Measurements from ENCODE around the gene ICA1L.
"Not testable (repeated sequence)": the region's sequence is repeated elsewhere in the genome, so short reads cannot be mapped to it uniquely, and the experiment has no call there.

Gene ICA1L

GRCh38 chr2:202815548-202816360 is 55.8 kb downstream of the ICA1L start:
- Histone ChIP-seq H3K4me1 (ENCODE audit: control insufficient read depth, insufficient read depth, low read length) (no peaks in the 10 kb centered on the region), H3K36me3 (ENCODE audit: control insufficient read depth, insufficient read depth, low read length) (no peaks in the 10 kb centered on the region), H3K27me3 (ENCODE audit: control insufficient read depth, insufficient read depth, low read length) (no peaks in the 10 kb centered on the region), H3K9ac (ENCODE audit: low read length) (no peak overlapping the region), H3K27ac (ENCODE audit: low read depth, low read length) (no peak overlapping the region), H3K4me3 (ENCODE audit: low read depth, low read length) (no peak overlapping the region), H3K9me3 (ENCODE audit: control insufficient read depth, insufficient read depth, low read depth, low read length) (peaks cover 17% of the 10 kb centered on the region)

- Histone ChIP-seq H3K4me3 (ENCODE audit: low read depth, low read length) (no peak overlapping the region), H3K27ac (ENCODE audit: low read depth, low read length) (no peak overlapping the region), H3K27me3 (ENCODE audit: control insufficient read depth, insufficient read depth, low read length) (no peaks in the 10 kb centered on the region), H3K9ac (ENCODE audit: low read length) (no peak overlapping the region), H3K9me3 (ENCODE audit: control insufficient read depth, insufficient read depth, low read depth, low read length) (peaks cover 22% of the 10 kb centered on the region), H3K4me1 (ENCODE audit: control insufficient read depth, insufficient read depth, low read length) (no peaks in the 10 kb centered on the region), H3K36me3 (ENCODE audit: control insufficient read depth, insufficient read depth, low read length) (no peaks in the 10 kb centered on the region)
Observed at GRCh38 chr2:202814226-202814625, 57.3 kb downstream of the ICA1L start.

DNA sequence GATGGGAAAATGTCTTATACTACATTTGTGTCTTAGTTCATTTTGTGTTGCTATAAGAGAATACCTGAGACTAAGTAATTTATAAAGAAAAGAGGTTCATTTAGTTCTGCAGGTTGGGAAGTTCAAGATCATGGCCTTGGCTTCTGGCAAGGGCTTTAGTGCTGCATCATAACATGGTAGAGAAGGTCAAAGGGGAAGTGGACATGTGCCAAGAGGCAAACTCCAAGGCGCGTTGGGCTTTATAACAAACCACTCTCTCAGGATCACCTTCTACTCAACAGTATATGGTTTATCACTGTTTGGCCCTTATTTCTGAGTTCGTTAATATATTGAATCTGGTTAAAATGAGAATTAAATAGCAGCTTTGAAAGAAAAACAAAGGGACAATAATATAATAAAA is 58.2 kb downstream of the ICA1L start:
- no peak overlapping the region for H3K4me3 ChIP-seq (ENCODE audit: low read depth, low read length)
- H3K9me3 ChIP-seq (ENCODE audit: control insufficient read depth, insufficient read depth, low read depth, low read length), result peaks cover 22% of the 10 kb centered on the region
- no peaks in the 10 kb centered on the region; the same call in 1 of the 2 replicates for H3K36me3 ChIP-seq (ENCODE audit: control insufficient read depth, insufficient read depth, low read length)
- no peaks in the 10 kb centered on the region for H3K4me1 ChIP-seq (ENCODE audit: control insufficient read depth, insufficient read depth, low read length)
- no peaks in the 10 kb centered on the region for H3K27me3 ChIP-seq (ENCODE audit: control insufficient read depth, insufficient read depth, low read length)
- H3K27ac ChIP-seq (ENCODE audit: low read depth, low read length), result no peak overlapping the region
- no peak overlapping the region for H3K9ac ChIP-seq (ENCODE audit: low read length)

GRCh38 chr2:202808754-202809153 is 62.8 kb downstream of the ICA1L start:
- H3K4me1 ChIP-seq (ENCODE audit: control insufficient read depth, insufficient read depth, low read length), result peaks cover 6% of the 10 kb centered on the region
- H3K27me3 ChIP-seq (ENCODE audit: control insufficient read depth, insufficient read depth, low read length), result no peaks in the 10 kb centered on the region
- no peaks in the 10 kb centered on the region; the same call in 1 of the 2 replicates for H3K36me3 ChIP-seq (ENCODE audit: control insufficient read depth, insufficient read depth, low read length)
- no peak overlapping the region for H3K9ac ChIP-seq (ENCODE audit: low read length)
- no peak overlapping the region for H3K4me3 ChIP-seq (ENCODE audit: low read depth, low read length)
- peaks cover 16% of the 10 kb centered on the region for H3K9me3 ChIP-seq (ENCODE audit: control insufficient read depth, insufficient read depth, low read depth, low read length)
- H3K27ac ChIP-seq (ENCODE audit: low read depth, low read length), result no peak overlapping the region

DNA sequence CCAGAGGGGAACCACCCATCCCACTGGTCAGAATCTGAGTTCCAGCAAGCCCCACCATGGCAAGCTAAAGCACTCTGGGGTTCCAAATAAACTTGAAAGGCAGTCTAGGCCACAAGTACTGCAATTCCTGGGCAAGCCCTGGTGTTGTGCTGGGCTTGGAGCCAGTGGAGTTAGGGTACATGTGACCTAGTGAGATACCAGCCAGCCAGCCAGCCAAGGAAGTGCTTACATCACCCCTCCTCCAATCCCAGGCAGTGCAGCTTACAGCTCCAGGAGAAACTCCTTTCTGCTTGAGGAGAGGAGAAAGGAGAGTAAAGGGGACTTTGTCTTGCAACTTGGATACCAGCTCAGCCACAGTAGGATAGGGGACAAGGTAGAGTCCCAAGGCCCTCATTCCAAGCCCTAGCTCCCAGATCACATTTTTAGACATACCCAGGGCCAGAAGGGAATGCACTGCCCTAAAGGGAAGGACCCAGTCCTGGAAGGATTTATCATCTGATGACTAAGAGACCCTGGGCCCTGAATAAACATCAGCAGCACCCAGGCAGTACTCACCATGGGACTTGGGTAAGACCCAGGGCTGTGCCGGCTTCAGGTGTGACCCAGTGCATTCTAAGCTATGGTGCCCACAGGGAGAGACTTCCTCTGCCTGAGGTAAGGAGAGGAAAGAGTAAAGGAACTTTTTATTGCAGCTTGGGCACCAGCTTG is 64.0 kb downstream of the ICA1L start:
- not testable (repeated sequence) for H3K27me3 ChIP-seq (ENCODE audit: control insufficient read depth, insufficient read depth, low read length); H3K4me3 ChIP-seq (ENCODE audit: low read depth, low read length); H3K27ac ChIP-seq (ENCODE audit: low read depth, low read length); H3K4me1 ChIP-seq (ENCODE audit: control insufficient read depth, insufficient read depth, low read length); H3K36me3 ChIP-seq (ENCODE audit: control insufficient read depth, insufficient read depth, low read length); H3K9ac ChIP-seq (ENCODE audit: low read length)
- peaks cover 11% of the 10 kb centered on the region for H3K9me3 ChIP-seq (ENCODE audit: control insufficient read depth, insufficient read depth, low read depth, low read length)

GRCh38 chr2:202805911-202806310 is 65.7 kb downstream of the ICA1L start:
- not testable (repeated sequence) for H3K36me3 ChIP-seq (ENCODE audit: control insufficient read depth, insufficient read depth, low read length); H3K9me3 ChIP-seq (ENCODE audit: control insufficient read depth, insufficient read depth, low read depth, low read length); H3K9ac ChIP-seq (ENCODE audit: low read length); H3K27ac ChIP-seq (ENCODE audit: low read depth, low read length); H3K4me3 ChIP-seq (ENCODE audit: low read depth, low read length); H3K4me1 ChIP-seq (ENCODE audit: control insufficient read depth, insufficient read depth, low read length); H3K27me3 ChIP-seq (ENCODE audit: control insufficient read depth, insufficient read depth, low read length)

- H3K27ac ChIP-seq (ENCODE audit: low read depth, low read length), result no peak overlapping the region
- no peaks in the 10 kb centered on the region for H3K27me3 ChIP-seq (ENCODE audit: control insufficient read depth, insufficient read depth, low read length)
- H3K9ac ChIP-seq (ENCODE audit: low read length), result no peak overlapping the region
- no peaks in the 10 kb centered on the region for H3K36me3 ChIP-seq (ENCODE audit: control insufficient read depth, insufficient read depth, low read length)
- 0 out of 2 replicates have a peak, but pooled peaks cover 4% of the 10 kb centered on the region for H3K9me3 ChIP-seq (ENCODE audit: control insufficient read depth, insufficient read depth, low read depth, low read length)
- H3K4me1 ChIP-seq (ENCODE audit: control insufficient read depth, insufficient read depth, low read length), result peaks cover 2% of the 10 kb centered on the region; the same call in 1 of the 2 replicates
- H3K4me3 ChIP-seq (ENCODE audit: low read depth, low read length), result no peak overlapping the region
Observed at GRCh38 chr2:202797944-202798343, 73.6 kb downstream of the ICA1L start.

- Histone ChIP-seq H3K4me1 (ENCODE audit: control insufficient read depth, insufficient read depth, low read length) (no peaks in the 10 kb centered on the region), H3K4me3 (ENCODE audit: low read depth, low read length) (no peak overlapping the region), H3K27ac (ENCODE audit: low read depth, low read length) (no peak overlapping the region), H3K27me3 (ENCODE audit: control insufficient read depth, insufficient read depth, low read length) (no peaks in the 10 kb centered on the region), H3K9ac (ENCODE audit: low read length) (no peak overlapping the region), H3K9me3 (ENCODE audit: control insufficient read depth, insufficient read depth, low read depth, low read length) (no peaks in the 10 kb centered on the region), H3K36me3 (ENCODE audit: control insufficient read depth, insufficient read depth, low read length) (0 out of 2 replicates have a peak, but pooled peaks cover 3% of the 10 kb centered on the region)
Observed at GRCh38 chr2:202790676-202791075, 80.9 kb downstream of the ICA1L start.

DNA sequence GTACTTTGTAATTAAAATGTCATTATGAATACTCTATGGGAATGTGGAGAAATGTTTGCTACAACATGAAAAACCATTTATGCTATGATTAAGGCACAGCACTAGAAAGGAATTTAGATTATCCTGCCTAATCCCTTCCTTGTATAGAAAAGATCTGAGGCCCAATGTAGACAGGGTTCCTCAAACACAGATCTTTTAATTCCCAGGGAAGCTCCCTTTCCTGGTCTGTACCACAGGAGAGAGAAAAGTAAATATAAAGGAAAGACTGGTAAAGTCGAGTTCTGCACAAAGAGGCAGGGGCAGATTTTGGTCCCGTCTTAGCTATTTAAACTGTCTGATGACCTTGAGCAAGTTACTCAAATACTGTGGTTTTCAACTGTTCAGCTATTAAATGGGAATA is 84.7 kb downstream of the ICA1L start:
- Histone ChIP-seq H3K4me3 (ENCODE audit: low read depth, low read length) (no peak overlapping the region), H3K9me3 (ENCODE audit: control insufficient read depth, insufficient read depth, low read depth, low read length) (no peaks in the 10 kb centered on the region), H3K36me3 (ENCODE audit: control insufficient read depth, insufficient read depth, low read length) (peaks cover 7% of the 10 kb centered on the region; the same call in 1 of the 2 replicates), H3K27me3 (ENCODE audit: control insufficient read depth, insufficient read depth, low read length) (no peaks in the 10 kb centered on the region), H3K9ac (ENCODE audit: low read length) (no peak overlapping the region), H3K27ac (ENCODE audit: low read depth, low read length) (no peak overlapping the region), H3K4me1 (ENCODE audit: control insufficient read depth, insufficient read depth, low read length) (no peaks in the 10 kb centered on the region)

GRCh38 chr2:202782940-202783558 is 88.5 kb downstream of the ICA1L start:
- H3K27me3 ChIP-seq (ENCODE audit: control insufficient read depth, insufficient read depth, low read length), result no peaks in the 10 kb centered on the region
- no peak overlapping the region for H3K9ac ChIP-seq (ENCODE audit: low read length)

GRCh38 chr2:202780514-202781021 is 91.0 kb downstream of the ICA1L start:
- Histone ChIP-seq H3K4me1 (ENCODE audit: control insufficient read depth, insufficient read depth, low read length) (no peaks in the 10 kb centered on the region), H3K27me3 (ENCODE audit: control insufficient read depth, insufficient read depth, low read length) (no peaks in the 10 kb centered on the region), H3K27ac (ENCODE audit: low read depth, low read length) (no peak overlapping the region), H3K9me3 (ENCODE audit: control insufficient read depth, insufficient read depth, low read depth, low read length) (no peaks in the 10 kb centered on the region), H3K4me3 (ENCODE audit: low read depth, low read length) (no peak overlapping the region), H3K36me3 (ENCODE audit: control insufficient read depth, insufficient read depth, low read length) (peaks cover 9% of the 10 kb centered on the region), H3K9ac (ENCODE audit: low read length) (no peak overlapping the region)

More at GRCh38 chr2:202782940-202783558, 88.5 kb downstream of the ICA1L start:
- Histone ChIP-seq H3K4me1 (ENCODE audit: control insufficient read depth, insufficient read depth, low read length) (no peaks in the 10 kb centered on the region), H3K4me3 (ENCODE audit: low read depth, low read length) (no peak overlapping the region), H3K9me3 (ENCODE audit: control insufficient read depth, insufficient read depth, low read depth, low read length) (no peaks in the 10 kb centered on the region), H3K36me3 (ENCODE audit: control insufficient read depth, insufficient read depth, low read length) (peaks cover 12% of the 10 kb centered on the region), H3K27ac (ENCODE audit: low read depth, low read length) (no peak overlapping the region)

Data from HUES6 (cell line).